HG03460 (cell line): ENCODE results near the gene GID8.

ENCODE experiments used
- ATAC-seq: cut with Tn5 transposase; IDR thresholded peaks from one replicate; pipeline ENCODE4 v1.9.1; 2021; ENCODE audit not compliant: unreplicated experiment

The GID8 gene

GRCh38 chr20:62967628-62968351 is 29.8 kb downstream of the GID8 start:
- no peak for ATAC-seq

- no peak for ATAC-seq
These were observed 30.6 kb downstream of the GID8 start for GRCh38 chr20:62968378-62969178.

GRCh38 chr20:62969179-62969760 is 31.3 kb downstream of the GID8 start:
- no peak for ATAC-seq

- ATAC-seq = no peak
These were observed 32.0 kb downstream of the GID8 start for GRCh38 chr20:62969939-62970306.

GRCh38 chr20:62970307-62971210 is 32.6 kb downstream of the GID8 start:
- no peak for ATAC-seq

GRCh38 chr20:62971211-62971949 is 33.4 kb downstream of the GID8 start:
- no peak for ATAC-seq

GRCh38 chr20:62971950-62972844 is 34.2 kb downstream of the GID8 start:
- no peak for ATAC-seq

- ATAC-seq = no peak
These were observed 35.1 kb downstream of the GID8 start for GRCh38 chr20:62972845-62973745.

- ATAC-seq = no peak
These were observed 37.4 kb downstream of the GID8 start for GRCh38 chr20:62975251-62975760.

- ATAC-seq = no peak
These were observed 38.0 kb downstream of the GID8 start for GRCh38 chr20:62975812-62976508.

GRCh38 chr20:62976886-62977285 is 38.9 kb downstream of the GID8 start:
- no peak for ATAC-seq

GRCh38 chr20:62977613-62978560 is 39.9 kb downstream of the GID8 start:
- peak; percentile 47 for ATAC-seq

- ATAC-seq = no peak
These were observed 40.6 kb downstream of the GID8 start for GRCh38 chr20:62978561-62978943.

GRCh38 chr20:62979310-62979709 is 41.4 kb downstream of the GID8 start:
- no peak for ATAC-seq

GRCh38 chr20:62979876-62980373 is 42.0 kb downstream of the GID8 start:
- no peak for ATAC-seq

GRCh38 chr20:62980380-62980960 is 42.5 kb downstream of the GID8 start:
- no peak for ATAC-seq
